GM21367 (cell line): ENCODE results near the gene ARMH2.
"Not testable (repeated sequence)": the region's sequence is repeated elsewhere in the genome, so short reads cannot be mapped to it uniquely, and the experiment has no call there.

Experiments used
- ATAC-seq: cut with Tn5 transposase; IDR thresholded peaks from one replicate; pipeline ENCODE4 v1.9.1; 2021; ENCODE audit not compliant: unreplicated experiment

The ARMH2 gene

DNA sequence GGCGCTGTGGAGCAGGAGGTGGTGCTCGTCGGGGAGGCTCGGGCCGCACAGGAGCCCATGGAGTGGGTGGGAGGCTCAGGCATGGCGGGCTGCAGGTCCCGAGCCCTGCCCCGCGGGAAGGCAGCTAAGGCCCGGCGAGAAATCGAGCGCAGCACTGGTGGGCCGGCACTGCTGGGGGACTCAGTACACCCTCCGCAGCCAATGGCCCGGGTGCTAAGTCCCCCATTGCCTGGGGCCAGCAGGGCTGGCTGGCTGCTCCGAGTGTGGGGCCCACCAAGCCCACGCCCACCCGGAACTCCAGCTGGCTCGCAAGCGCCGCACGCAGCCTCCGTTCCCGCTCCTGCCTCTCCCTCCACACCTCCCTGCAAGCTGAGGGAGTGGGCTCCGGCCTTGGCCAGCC is 32.7 kb downstream of the ARMH2 start:
- ATAC-seq: not testable (repeated sequence)

- ATAC-seq: not testable (repeated sequence)
Observed at GRCh38 chr6:24764833-24765828, 33.6 kb downstream of the ARMH2 start.

DNA sequence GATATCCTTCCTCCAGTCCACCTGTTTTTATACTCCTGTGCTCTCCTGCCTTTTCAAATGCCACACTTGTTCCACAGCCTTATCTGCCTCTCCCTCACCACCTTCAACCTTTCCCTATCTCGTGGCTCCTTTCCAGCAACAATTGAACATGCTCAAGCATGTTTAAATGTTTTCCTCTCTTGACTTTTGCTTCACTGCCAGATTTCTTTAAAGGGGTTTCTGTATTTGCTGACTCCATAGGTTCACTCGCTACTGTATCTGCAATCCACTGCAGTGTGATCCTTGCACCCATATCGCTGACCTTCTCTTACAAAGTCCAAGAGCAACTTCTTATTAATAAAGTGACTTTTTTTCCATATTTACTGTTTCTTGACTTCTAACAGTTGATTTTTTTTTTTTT is 35.1 kb downstream of the ARMH2 start:
- no peak for ATAC-seq

- ATAC-seq: no peak
Observed at GRCh38 chr6:24761851-24762250, 36.9 kb downstream of the ARMH2 start.

DNA sequence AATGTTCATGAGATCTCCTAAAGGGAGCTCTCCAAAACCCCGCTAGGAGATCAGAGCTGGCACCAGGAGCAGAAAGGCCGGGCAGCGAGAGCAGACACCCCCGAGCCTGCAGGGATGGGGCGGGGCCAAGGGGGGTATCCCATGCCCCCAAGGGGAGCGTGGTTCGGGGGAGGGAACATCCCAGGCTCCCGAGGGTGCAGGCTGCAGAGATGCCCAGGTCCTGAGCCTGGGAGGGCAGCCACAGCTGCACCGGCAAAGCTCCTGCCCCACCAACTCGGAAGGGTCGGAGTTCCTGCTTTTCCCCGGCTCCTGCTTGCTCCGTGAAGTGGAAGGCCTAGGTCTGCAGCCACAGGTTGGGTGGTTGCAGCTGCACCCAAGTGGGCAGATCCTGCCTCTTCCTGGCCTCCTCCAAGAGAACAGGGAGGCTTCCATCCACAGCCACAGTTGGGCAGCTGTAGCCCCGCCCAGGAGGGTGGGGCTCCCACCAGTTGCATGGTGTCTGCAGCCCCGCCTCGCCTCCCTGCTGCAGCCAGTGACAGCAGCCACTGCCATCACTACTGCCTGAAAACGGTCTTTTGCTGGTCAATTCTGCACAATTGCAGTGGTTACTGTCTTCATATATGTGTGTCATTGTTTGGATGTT is 37.4 kb downstream of the ARMH2 start:
- ATAC-seq: no peak

DNA sequence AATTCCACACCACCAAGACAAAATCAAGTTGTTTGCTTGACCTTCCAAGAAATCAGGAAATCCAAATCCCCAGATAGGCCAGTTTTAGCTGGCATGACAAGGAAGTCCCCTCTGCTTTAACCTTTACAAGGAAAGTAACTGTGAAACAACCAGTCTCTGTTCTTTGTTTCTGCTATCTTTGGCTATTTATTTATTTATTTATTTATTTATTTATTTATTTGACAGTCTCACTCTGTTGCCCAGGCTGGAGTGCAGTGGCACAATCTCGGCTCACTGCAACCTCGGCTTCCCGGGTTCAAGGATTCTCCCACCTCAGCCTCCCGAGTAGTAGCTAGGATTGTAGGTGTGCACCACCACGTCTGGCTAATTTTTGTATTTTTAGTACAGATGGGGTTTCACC is 38.5 kb downstream of the ARMH2 start:
- ATAC-seq: no peak

- ATAC-seq: no peak
Observed at GRCh38 chr6:24759718-24760117, 39.0 kb downstream of the ARMH2 start.

DNA sequence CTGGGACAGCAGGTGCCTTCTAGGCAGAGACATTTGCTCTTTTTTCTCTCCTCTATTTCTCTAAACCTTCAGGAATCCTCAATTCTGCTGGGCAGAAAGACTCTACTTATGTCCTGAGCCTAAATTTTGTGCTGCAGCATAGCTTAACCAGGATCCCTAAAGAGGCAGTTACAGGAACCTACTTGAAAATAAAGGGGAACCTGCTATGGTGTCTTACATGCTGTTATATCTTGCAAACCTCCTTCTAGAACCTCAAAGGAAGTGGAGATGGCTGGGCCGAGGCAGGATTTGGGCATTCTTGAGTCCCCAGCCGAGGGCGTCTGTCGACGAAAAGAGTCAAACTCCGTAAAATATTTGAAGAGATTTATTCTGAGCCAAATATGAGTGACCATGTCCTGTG is 41.1 kb downstream of the ARMH2 start:
- no peak for ATAC-seq

- no peak for ATAC-seq
Observed at GRCh38 chr6:24755279-24755678, 43.4 kb downstream of the ARMH2 start.

DNA sequence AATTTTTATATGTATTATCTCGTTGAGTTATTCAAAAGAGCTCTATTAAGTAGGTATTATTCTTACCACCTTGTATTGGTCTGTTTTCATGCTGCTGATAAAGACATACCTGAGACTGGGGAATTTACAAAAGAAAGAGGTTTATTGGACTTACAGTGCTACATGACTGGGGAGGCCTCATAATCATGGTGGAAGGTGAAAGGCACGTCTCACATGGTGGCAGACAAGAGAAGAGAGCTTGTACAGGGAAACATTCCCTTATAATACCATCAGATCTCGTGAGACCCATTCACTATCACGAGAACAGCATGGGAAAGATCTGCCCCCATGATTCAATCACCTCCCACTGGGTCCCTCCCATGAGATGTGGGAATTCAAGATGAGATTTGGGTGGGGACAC is 44.3 kb downstream of the ARMH2 start:
- not testable (repeated sequence) for ATAC-seq

GRCh38 chr6:24753545-24753944 is 45.2 kb downstream of the ARMH2 start:
- no peak for ATAC-seq

DNA sequence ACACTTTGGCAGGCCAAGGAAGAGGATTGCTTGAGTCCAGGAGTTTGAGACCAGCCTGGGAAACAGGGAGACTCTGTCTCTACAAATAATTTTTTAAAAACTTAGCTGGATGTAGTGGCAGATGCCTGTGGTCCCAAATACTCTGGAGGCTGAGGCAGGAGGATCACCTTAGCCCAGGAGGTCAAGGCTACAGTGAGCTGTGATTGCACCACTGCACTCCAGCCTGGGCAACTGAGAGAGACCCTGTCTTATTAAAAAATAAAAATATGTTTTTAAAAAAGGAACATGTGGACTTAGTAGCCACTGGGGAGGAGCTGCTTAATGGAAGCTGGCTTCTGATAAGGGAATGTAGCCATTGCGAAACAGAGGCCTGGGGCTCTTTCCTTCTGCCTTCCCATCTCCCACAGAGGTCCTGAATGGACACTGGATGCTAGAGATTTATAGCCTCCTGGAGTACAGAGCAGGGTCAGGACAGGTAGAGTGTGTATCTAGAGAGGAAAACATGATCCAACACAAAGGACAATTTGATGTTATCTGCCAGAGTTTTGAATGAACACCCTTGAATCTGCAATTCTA is 45.7 kb downstream of the ARMH2 start:
- ATAC-seq: no peak

DNA sequence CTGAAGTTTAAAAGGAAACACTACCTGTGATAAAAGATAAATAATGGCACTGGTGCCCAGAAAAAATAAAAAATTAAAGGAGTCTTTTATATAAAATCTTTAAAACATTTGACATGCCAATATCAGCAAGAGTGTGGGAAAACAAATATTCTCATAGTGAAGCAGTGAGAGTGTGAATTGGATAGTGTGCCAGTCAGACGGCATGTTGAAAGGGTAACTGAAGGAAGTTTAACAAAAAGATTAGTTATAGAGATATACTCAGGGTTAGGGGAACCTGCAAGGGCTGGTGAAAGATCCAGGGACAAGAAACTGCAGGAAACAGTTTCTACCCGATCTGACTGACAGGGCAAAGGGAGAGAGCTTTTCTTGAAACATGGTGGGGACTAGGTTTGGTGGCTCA is 46.2 kb downstream of the ARMH2 start:
- no peak for ATAC-seq

GRCh38 chr6:24750878-24751277 is 47.8 kb downstream of the ARMH2 start:
- ATAC-seq: not testable (repeated sequence)

GRCh38 chr6:24749297-24749696 is 49.4 kb downstream of the ARMH2 start:
- ATAC-seq: no peak
